ENCODE results near the gene SKOR1. TPM values are rescaled to one million over a fixed set of nuclear protein-coding genes. Genes with fewer than 3 reads are reported as not detected.

Gene SKOR1
- total RNA-seq, 4 donors from 2014 or later, result 0.27 to 0.79 TPM; not detected in 2

- 58 to 60% methylated on average over 1 to 4 of the region's 4 CpGs for WGBS, 2 donors (ENCODE audit: low coverage in 1 of 2)
- Histone ChIP-seq H3K27ac (no peak overlapping the region), H3K36me3 (no peaks in the 10 kb centered on the region), H3K27me3 (no peaks in the 10 kb centered on the region), H3K4me1 (no peaks in the 10 kb centered on the region), H3K4me3 (no peak overlapping the region), H3K9me3 (no peaks in the 10 kb centered on the region)
- in situ Hi-C loops (cut with MboI; ENCODE audit: low pct_ligation_motif_present in 1 of 4, low pct_unique_long_range_greater_than_20kb in 1 of 4, low sequenced_read_pairs in 3 of 4) (no loop called here), intact Hi-C loops (cut with DNase I; ENCODE audit: low total_unique reads) (no loop called here)
- DNase-seq, result peak; percentile 58
- TF ChIP-seq CTCF (IDR thresholded peaks at IDR 0.05), result no peak
- no peak for TF ChIP-seq POLR2AphosphoS5 (IDR thresholded peaks at IDR 0.05)
- no peak for TF ChIP-seq POLR2A (IDR thresholded peaks at IDR 0.05)
- no peak for TF ChIP-seq EP300 (IDR thresholded peaks at IDR 0.05; ENCODE audit: low read depth)
Measured at GRCh38 chr15:67784090-67784781, 41.1 kb upstream of the SKOR1 start.

GRCh38 chr15:67784856-67785430 lies 40.4 kb upstream of the SKOR1 start:
- Histone ChIP-seq H3K9me3 (no peaks in the 10 kb centered on the region), H3K4me3 (no peak overlapping the region), H3K27me3 (no peaks in the 10 kb centered on the region), H3K27ac (no peak overlapping the region), H3K4me1 (no peaks in the 10 kb centered on the region), H3K36me3 (no peaks in the 10 kb centered on the region)
- in situ Hi-C loops (cut with MboI; ENCODE audit: low pct_ligation_motif_present in 1 of 4, low pct_unique_long_range_greater_than_20kb in 1 of 4, low sequenced_read_pairs in 3 of 4), result no loop called here
- DNase-seq, result no peak
- intact Hi-C loops (cut with DNase I; ENCODE audit: low total_unique reads), result no loop called here
- no peak for TF ChIP-seq EP300 (IDR thresholded peaks at IDR 0.05; ENCODE audit: low read depth)
- TF ChIP-seq CTCF (IDR thresholded peaks at IDR 0.05), result no peak
- TF ChIP-seq POLR2AphosphoS5 (IDR thresholded peaks at IDR 0.05), result no peak
- TF ChIP-seq POLR2A (IDR thresholded peaks at IDR 0.05), result no peak
- WGBS, 2 donors (ENCODE audit: low coverage in 1 of 2), result 86% methylated on average over 12 of the region's 12 CpGs; no CpG with 5 or more reads in 1 of the 2 donors

GRCh38 chr15:67785431-67785830 lies 39.9 kb upstream of the SKOR1 start:
- Histone ChIP-seq H3K36me3 (no peaks in the 10 kb centered on the region), H3K4me3 (no peak overlapping the region), H3K4me1 (no peaks in the 10 kb centered on the region), H3K9me3 (no peaks in the 10 kb centered on the region), H3K27ac (no peak overlapping the region), H3K27me3 (no peaks in the 10 kb centered on the region)
- no peak for DNase-seq
- intact Hi-C loops (cut with DNase I; ENCODE audit: low total_unique reads), result no loop called here
- TF ChIP-seq EP300 (IDR thresholded peaks at IDR 0.05; ENCODE audit: low read depth) (no peak), POLR2A (IDR thresholded peaks at IDR 0.05) (no peak), CTCF (IDR thresholded peaks at IDR 0.05) (no peak), POLR2AphosphoS5 (IDR thresholded peaks at IDR 0.05) (no peak)
- in situ Hi-C loops (cut with MboI; ENCODE audit: low pct_ligation_motif_present in 1 of 4, low pct_unique_long_range_greater_than_20kb in 1 of 4, low sequenced_read_pairs in 3 of 4), result no loop called here
- 62 to 78% methylated on average over 5 of the region's 5 CpGs for WGBS, 2 donors (ENCODE audit: low coverage in 1 of 2)

- in situ Hi-C loops (cut with MboI; ENCODE audit: low pct_ligation_motif_present in 1 of 4, low pct_unique_long_range_greater_than_20kb in 1 of 4, low sequenced_read_pairs in 3 of 4), result no loop called here
Measured at GRCh38 chr15:67786646-67787045, 38.7 kb upstream of the SKOR1 start.

More at GRCh38 chr15:67786646-67787045, 38.7 kb upstream of the SKOR1 start:
- TF ChIP-seq EP300 (IDR thresholded peaks at IDR 0.05; ENCODE audit: low read depth) (no peak), POLR2A (IDR thresholded peaks at IDR 0.05) (no peak), CTCF (IDR thresholded peaks at IDR 0.05) (no peak), POLR2AphosphoS5 (IDR thresholded peaks at IDR 0.05) (no peak)
- intact Hi-C loops (cut with DNase I; ENCODE audit: low total_unique reads), result no loop called here
- H3K27me3 ChIP-seq, result no peaks in the 10 kb centered on the region
- no peak overlapping the region for H3K4me3 ChIP-seq
- no peak overlapping the region for H3K27ac ChIP-seq
- no peaks in the 10 kb centered on the region for H3K36me3 ChIP-seq
- no peaks in the 10 kb centered on the region for H3K4me1 ChIP-seq
- 97 to 100% methylated on average over 4 of the region's 4 CpGs for WGBS, 2 donors (ENCODE audit: low coverage in 1 of 2)
- no peaks in the 10 kb centered on the region for H3K9me3 ChIP-seq
- DNase-seq, result no peak

Measured in transverse colon (tissue), 4 donors.